DMS 273 treated with DMSO at 0.1 percent for 48 hours (cell line): ENCODE results near the gene TBX1.

Experiments
- DNase-seq: peaks from one replicate; lab custom pipeline; 2025; lab: John Stamatoyannopoulos, UW

Gene TBX1

DNA sequence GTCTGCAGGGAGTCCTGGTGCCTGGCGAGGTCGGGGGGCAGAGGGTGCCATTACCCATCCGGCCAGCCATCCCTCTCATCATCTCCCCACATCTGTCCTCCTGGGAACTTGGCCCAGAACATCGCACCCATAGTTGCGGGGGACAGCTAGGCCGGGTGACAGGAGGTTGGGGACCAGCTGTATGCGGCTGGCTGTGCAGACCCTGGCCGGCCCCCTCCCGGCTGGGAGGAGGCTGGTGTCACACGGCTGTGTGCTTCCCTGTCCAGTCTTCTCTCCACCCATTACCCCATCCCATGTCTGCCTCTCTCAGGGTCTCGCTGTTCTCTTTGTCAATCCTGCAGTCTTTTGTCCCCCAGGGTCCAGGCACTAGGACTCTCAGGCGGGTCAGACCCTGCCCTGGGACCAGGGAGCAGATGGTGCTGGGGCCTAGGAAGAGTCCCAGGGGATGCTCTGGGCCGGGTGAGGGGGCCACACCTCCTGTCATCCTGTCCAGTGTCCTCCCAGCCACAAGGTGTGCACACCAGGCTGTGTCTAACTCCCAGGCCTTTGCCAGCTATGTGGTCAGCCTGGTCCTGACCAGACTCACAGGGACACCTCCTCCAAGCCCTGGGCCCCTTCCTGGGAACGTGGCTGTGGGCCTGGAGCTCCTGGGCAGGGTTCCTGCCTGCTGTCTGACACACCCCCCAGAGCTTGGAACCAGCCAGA, 6.4 kb upstream of the TBX1 start:
- DNase-seq: no peak

DNA sequence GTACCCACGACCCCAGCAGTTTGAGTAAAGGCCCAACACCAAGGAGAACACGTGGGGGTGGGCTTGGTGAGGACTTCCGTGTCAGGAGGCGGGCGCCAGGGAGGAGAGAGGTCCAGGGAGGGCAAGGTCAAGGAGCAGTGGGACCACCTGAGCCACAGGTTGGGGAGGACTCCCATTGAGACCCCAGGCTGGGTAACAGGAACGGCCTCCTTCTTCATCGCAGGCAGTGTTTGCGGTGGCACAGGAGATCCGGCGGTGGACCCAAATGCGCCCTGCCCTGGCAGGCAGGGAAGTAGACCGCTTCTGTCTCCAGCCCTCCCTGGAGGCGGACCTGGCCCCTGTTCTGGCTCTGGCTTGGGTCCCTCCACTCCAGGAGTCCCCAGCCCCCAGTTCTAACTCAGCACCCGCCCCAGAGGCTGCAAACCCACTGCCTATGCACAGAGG, 5.9 kb upstream of the TBX1 start:
- no peak for DNase-seq

DNA sequence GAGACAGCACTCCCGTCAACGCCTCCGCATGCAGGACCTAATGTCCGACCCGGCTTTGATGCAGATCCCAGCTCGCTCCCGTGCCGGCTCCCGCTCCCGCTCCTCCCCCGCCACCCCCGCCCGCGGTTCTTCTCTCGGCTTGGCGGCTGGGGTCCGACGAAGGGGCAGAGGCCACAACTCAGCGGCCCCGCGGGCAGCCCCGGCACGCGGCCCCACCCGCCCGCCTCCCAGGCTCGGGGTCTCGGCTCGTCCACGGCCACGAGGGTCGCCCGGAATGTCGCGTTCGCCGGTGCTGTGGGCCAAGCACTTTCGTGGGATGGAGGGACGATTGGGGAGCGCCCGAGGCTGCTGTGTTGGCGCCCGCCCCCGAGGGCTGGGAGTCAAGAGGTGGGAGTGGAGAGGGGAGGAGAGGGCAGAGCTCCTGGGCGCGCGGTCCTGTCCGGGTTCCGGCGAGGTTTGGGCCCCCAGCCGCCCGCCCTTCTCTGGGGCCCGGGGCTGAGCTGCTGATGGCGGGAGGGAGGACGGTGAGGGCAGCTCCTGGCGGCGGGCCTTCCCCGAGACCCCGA, 5.3 kb upstream of the TBX1 start:
- no peak for DNase-seq

DNA sequence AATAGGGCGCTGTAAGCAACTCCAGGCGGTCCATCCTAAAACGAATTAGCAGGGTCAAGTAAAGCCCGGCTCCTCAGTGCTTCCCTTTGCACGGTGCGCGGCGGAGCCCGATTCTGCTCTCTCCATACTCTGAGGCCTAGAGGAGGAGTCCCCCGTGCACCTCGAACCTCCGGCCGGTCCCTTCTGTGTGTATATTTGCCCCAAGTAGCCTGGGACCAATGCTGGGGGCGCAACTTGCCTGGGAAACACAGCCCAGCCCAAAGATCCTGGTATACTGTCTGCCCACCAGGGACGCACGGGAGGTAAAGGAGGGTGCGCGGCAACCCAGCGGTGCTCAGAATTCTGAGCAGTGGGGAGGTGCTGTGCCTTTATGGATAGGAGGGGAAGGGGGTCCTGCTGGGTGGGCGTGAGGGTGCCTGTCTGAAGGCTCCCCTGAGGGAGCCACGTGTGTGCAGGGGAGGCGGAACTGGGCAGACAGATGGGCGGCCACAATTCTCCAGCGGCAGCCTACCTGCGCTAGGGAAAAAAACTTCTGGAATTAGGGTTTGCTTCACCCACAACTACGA, 4.8 kb upstream of the TBX1 start:
- no peak for DNase-seq

DNA sequence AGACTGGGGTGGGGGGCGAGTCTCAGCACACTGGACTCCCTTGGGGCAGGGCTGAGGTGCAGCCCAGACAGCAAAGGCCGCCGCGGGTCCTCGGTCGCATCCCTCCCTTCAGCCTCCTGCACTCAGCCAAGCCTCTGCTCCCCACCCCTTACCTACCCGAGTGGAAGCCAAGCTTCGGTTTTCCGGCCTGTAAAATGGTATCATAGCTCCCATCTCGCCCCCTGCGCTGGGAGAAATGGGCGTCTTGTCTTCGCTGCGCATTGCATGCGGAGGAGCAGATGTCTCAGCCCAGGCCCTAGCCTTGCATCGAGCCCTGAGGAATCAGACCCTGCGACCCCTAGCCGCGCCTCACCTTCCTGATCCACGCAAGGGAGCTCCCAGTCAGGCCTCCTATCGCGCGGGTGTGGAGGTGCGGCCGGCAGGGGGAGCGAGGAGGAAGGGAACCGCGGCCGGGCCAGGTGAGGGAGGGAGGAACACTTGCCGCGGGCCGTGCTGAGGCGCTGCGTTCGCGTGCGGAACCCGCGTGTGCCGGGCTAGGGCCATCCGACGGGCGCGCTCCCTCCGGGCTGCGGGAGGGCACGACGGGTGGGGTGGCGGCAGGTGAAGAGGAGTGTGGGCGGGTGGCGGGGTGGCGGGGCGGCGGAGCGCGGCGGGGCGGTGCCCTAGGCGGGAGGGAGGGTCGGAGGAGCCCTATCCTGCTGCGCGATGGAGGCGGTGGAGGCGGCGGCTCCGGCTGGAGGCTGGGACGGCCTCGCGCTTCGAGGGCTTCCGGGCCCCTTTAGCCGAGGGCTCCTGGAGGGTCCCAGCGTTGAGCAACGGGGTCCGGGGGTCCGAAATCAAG, 4.1 kb upstream of the TBX1 start:
- no peak for DNase-seq

DNA sequence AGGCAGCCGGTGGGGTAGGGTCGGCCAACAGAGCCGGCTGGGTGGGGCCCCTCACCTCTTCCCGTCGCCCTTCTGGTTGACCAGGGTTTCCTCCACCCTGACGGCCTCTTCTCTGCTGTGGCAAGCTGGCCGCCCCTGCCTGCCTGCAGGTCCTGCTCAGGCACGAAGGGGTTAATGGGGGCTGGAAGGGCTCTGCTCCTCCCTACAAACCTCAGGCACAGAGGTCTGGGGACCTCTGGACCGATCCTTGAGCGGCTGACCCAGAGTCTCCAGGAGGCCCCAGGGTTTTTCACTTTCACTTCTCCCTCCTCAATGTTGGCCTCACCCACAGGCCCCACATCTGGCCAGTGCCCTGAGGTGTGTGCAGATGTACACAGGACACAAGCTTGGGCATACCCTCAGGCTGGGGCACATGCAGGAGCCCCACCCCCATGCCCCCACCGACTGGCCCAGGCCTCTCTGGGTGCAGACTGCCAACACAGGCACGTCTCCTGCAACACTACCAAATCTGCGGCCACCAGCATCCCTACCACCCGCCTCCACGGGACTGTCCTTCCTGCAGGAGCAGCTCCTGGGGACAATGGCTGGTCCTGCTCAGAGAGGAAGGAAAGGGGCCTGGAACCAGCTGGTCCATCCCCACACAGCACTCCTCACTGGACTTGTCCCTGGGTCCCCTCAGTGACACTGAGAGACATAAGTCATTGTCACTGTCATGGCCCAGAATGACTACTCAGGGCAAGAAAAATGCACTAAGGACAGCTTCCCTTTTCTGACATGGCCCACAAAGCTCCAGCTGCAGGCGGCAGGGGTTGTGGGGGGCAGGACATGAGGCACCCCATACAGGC, 3.2 kb upstream of the TBX1 start:
- DNase-seq: no peak

DNA sequence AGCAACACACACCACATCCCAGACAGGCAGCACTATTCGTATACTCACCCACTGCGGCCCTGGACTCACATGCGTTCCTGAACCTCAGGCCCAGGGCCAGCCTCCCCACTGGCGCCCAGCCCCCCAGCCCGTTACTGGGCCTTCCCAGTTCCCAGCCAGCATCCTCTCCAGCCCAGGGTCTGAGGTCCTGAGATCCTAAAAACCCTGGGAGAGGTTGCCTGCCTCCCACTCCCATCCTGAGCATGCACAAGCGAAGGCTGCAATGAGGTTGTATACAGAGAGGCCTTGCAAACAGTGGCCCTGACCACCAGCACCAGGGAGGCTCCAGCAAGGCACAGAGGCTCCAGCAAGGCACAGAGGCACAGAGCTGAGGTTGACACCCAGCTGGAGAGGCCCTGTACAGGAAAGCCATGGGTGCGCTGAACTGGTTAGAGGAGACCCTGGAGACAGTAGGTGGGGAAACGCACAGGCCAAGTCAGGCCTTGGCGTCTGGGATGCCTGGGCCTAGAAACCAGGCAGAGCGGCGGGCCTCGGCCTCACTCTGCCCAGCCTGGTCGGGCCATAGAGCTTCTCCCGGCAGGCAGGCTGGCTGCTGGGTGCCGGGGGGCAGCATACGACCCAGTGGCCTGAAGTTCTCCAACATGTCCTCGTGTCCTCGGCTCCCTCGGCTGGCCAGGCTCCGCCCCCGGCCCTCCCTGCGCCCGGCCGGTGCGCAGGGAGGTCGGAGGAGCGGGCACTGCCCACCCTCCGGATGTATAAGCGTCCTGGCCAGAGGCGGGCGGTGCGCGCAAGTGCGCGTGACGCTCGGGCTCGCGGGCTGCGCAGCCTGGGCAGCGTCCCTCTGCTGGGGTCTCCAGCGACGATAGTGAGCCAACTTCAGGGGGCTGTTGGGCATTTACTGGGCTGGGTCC, 2.3 kb upstream of the TBX1 start:
- no peak for DNase-seq

DNA sequence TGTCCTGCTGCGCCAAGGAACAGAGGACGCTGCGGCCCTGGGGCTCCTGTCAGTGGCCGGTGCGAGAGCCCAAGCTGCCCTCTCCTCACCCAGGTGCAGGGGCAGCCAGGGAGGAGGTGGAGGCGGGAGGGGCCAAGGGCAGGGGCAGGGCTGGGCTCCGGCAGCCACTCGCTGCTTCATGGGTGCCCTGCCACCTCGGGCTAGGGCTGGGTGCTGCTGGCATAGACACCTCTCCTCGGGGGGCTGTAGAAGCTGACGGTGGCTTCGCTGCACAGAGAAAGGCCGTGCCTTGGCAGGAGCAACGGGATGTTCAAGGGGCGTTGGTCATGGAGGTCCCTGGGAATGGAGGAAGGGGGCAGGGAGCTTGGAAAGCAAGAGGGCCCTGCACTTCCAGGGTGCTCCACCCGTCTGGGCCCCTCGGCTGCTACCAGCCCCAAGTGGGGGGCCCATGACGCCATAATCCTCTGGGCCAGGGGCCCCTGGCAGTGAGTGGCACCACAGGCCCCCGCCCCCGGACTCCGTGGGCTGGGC, 1.6 kb upstream of the TBX1 start:
- DNase-seq: no peak

DNA sequence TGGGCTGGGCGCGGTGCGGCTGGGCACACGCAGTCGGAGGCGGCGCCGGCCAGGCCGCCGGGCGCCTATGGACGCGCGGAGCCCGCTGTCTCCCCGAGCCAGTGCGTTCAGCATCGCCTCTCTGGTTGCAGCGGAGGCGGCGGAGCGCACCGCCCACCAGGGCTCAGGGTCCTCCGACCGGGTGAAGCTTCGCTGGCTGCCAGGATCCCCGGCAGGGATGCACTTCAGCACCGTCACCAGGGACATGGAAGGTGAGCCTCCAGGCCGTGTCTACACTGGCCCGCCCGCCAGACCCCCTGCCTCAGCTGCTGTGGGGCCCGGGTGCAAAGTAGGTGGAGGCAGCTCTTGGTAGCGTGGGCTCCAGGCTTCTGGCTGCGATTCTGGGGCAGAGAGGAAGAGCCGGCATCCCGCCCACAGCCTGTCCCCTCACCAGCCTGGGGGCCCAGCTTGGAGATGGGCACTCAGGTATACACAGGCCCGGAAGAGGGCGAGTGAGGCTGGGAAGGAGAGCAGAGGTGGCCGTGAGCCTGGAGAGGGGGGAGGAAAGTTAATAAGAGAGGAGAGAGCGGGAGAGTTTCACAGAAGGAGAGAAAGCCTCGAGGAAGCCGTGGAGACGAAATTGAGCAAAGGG, 1.0 kb upstream of the TBX1 start:
- DNase-seq: no peak

DNA sequence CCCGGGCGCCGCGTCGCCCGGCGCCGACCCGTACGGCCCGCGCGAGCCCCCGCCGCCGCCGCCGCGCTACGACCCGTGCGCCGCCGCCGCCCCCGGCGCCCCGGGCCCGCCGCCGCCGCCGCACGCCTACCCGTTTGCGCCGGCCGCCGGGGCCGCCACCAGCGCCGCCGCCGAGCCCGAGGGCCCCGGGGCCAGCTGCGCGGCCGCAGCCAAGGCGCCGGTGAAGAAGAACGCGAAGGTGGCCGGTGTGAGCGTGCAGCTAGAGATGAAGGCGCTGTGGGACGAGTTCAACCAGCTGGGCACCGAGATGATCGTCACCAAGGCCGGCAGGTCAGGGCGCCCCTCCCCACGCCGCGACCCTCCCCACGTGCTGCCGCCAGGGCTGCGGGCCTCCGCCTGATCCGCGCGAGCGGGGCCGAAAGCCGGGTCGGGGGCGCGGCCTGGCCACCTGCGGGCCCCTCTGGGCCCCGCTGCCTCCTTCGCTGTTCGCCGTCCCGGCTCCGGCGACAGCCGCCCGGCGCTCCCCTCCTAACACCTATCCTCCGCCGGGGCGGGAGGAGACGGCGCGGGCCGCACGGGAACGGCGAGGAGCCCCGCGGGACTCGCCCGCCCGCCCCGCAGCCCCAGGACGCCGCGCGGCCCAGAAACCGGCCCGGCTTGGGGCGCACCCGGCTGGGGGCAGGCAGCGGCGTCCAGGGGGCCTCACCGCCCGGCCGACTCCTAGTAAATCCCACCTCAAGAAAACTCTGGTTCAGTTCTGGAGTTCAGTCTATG, 560 bp downstream of the TBX1 start:
- DNase-seq: no peak

DNA sequence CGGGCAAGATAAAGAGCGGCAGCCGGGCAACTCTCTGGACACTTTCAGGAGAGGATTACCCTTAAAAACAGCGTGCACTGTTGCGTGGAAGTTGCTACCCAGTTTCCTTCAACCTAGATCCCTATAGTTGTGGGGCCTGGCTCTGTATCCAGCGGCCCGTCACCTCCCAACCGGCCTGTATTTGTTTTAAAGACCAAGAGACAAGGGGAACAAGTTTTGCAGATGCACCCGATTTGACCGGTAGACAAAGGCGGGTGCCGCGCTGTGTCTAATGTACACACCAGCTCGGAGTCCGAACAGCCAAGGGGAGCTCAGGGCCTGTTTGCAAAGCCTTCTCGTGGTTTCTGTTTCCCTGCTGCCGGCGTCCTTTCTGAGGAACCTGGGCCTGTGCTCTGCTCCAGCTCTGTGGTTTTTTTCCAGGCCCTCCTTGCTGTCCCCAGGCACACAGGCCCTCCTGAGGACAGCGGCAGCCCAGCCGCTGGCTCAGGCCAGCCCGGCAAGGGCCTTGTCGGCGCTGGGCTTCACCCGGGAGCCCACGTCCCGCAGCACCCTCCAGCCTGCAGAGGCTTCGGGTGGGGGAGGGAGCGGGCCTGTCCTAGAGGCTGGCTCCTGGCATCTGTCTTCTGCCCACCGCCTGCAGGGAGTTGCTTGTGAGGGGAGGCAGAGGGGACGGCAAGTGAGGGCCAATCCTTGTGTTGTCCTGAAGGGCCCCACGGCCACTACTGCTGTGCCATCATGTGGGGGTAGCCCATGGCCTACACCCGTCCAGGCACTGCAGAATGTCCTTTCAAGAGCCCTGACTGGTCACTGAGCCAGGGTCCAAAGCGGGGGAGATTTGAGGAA, 1.4 kb downstream of the TBX1 start:
- DNase-seq: no peak

DNA sequence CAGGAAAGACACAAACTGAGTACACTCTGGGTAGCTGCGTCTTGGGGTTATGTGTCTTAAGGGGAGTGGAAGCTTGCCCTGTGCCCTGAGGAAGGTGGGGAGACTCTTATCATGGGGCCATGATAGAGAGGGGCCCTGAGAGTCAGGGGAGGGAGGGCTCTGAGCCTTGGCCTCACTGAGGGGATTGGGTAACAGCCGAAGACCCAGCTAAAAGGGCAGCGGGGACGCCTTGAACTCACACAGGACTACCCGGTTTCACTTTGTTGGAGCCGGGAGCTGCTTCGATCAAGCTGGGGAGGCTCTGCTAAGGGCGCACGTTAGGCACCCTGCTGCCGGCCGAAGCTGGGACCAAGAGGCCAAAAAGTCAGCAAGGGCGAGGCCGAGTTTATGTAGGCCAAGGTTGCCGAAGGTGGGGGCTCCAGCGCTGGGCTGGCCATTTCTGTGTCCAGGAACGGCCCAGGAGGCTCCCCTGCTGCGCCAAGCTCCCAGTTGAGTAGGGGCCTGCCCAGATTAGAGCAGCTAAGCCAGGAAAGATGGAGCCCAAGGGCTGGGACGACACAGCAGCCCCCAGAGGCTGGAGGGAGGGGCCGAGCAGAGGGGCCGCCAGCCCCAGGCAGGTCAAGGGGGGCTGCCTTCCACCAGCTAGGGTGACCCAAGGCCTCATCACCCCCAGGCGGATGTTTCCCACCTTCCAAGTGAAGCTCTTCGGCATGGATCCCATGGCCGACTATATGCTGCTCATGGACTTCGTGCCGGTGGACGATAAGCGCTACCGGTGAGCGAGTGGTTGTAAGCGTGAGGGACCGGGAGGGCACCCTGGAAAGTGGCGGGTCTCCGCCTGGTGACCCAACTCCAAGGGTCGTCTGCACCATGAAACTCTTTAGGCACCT, 2.2 kb downstream of the TBX1 start:
- no peak for DNase-seq

DNA sequence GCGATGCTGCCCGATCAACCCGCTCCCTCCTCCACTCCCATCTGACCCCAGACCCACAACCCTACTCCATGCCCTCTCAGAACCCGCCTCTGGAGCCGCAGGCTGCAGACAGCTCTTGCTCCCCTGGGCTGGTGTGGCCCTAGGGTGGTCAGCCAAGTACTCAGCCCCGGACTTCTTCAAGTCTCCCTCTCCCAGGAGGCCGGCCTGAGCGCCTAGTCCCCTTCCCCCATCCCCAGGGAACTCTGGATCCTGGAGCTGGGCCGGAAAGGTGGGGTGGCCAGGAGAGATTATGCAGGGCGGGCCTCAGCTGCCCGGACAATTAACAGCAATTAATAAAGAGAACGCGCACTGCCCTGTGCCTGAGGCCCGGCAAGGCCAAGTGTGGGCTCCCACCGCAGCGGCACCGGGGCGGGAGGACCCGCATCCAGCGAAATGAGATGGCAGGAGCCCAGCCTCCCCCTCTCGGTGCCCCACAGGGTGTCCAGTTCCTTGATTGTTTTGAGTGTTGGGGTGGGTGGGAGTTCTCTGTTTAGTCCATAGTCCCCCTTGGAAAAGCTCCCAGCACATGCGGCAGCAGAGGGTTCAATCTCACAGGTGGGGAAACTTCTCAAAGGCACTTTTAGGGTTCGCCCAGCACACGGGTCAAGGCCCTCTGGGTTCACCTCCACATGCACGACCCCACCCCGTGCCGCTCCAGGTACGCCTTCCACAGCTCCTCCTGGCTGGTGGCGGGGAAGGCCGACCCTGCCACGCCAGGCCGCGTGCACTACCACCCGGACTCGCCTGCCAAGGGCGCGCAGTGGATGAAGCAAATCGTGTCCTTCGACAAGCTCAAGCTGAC, 3.1 kb downstream of the TBX1 start:
- DNase-seq: no peak

DNA sequence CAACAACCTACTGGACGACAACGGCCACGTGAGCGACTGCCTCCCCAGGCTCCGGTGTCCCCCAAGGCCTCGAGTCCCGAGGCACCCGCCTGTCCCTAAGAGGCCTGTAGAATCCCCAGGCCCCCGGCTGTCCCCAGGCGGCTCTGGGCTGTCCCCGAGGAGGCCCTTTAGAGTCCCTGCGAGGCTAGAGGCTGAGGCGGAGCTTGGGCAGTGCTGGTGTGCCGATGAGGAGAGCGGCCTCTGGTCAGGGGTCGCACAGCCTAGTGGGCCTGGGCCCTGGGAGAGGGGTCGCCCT, 3.7 kb downstream of the TBX1 start:
- no peak for DNase-seq

DNA sequence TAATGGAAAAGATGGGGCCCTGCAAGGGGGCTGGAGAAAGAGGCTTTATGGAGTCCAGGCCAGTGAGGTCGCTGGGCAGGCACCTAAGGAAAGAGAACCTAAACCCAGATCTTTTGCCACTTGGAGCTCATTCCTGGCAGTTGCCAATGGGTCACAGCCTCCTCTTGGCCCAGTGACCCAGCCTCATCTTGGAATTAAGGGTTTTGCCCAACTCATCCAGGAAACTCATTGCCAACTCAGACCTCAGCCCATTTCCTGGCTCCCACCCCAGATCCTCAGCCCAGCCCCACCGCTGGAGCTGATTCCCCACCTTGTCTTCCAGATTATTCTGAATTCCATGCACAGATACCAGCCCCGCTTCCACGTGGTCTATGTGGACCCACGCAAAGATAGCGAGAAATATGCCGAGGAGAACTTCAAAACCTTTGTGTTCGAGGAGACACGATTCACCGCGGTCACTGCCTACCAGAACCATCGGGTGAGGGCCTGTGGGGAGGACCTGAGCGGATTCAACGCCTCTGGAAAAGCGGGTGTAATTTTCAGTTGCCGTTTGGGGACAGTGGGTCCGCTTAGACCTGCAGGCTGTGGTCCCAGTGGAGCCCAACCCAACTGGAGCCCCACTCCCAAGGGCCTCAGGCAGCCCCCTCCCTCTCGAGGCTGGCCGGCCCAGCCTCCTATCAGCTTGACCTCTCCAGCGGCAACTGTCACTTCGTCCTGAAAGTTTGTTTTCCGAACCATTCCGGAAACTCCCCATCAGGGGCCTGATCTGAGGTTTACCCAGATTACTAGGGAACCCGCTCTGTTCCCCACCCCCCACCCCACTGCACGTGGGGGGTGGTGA, 4.3 kb downstream of the TBX1 start:
- DNase-seq: no peak
